Muscle layer of duodenum (tissue), 2 donors: ENCODE measurements around the gene PRLR.

Experiments
- H3K27ac ChIP-seq: one replicate; pipeline ENCODE4 v1.7.0; 2013; ENCODE audit warnings: mild to moderate bottlenecking, low read length
- H3K27me3 ChIP-seq: one replicate; pipeline ENCODE4 v1.7.0; 2013; ENCODE audit warnings: low read depth, mild to moderate bottlenecking, control low read depth, low read length
- H3K36me3 ChIP-seq, 2 donors: one replicate each; pipeline ENCODE4 v1.7.0; 2013; ENCODE audit warnings: low read length in 2 of 2, control low read depth in 1 of 2, mild to moderate bottlenecking in 1 of 2; ENCODE audit not compliant: insufficient read depth in 2 of 2, control insufficient read depth in 1 of 2
- H3K4me1 ChIP-seq, 2 donors: one replicate each; pipeline ENCODE4 v1.7.0; 2013; ENCODE audit warnings: low read length in 2 of 2, mild to moderate bottlenecking in 2 of 2, control low read depth in 1 of 2, moderate library complexity in 1 of 2; ENCODE audit not compliant: insufficient read depth in 2 of 2, control insufficient read depth in 1 of 2
- H3K4me3 ChIP-seq, 2 donors: one replicate each; pipeline ENCODE4 v1.7.0; 2013; ENCODE audit warnings: low read length in 2 of 2, low read depth in 1 of 2, mild to moderate bottlenecking in 1 of 2
- H3K9me3 ChIP-seq, 2 donors: one replicate each; pipeline ENCODE4 v1.7.0; 2013; ENCODE audit warnings: low read length in 2 of 2, control low read depth in 1 of 2, mild to moderate bottlenecking in 1 of 2; ENCODE audit not compliant: control insufficient read depth in 1 of 2
- donor health status: healthy.

The PRLR gene

GRCh38 chr5:35230038-35230611 lies at the start of gene PRLR:
TSS of gene PRLR (minus strand) at chr5:35230487. CDS start at chr5:35089620, 140,867 bp downstream.
- Histone ChIP-seq H3K27ac (peak within 1 kb of the TSS; percentile 75), H3K27me3 (no peaks in the 10 kb centered on the region), H3K9me3 (no peaks in the 10 kb centered on the region)

GRCh38 chr5:35274839-35275509 lies 44.7 kb upstream of the PRLR start:
- Histone ChIP-seq H3K9me3 (no peaks in the 10 kb centered on the region), H3K27me3 (no peaks in the 10 kb centered on the region), H3K36me3 (no peaks in the 10 kb centered on the region), H3K4me1 (no peaks in the 10 kb centered on the region), H3K4me3 (no peak overlapping the region), H3K27ac (no peak overlapping the region)

More at GRCh38 chr5:35230038-35230611, at the start of gene PRLR:
- Histone ChIP-seq H3K36me3 (no peaks in the 10 kb centered on the region), H3K4me3 (peak within 1 kb of the TSS; percentile 61 to 70), H3K4me1 (peaks cover 0 to 18% of the 10 kb centered on the region in 2 donors)

GRCh38 chr5:35269006-35269405 lies 38.7 kb upstream of the PRLR start:
- Histone ChIP-seq H3K27ac (no peak overlapping the region), H3K4me1 (no peaks in the 10 kb centered on the region), H3K27me3 (no peaks in the 10 kb centered on the region), H3K9me3 (no peaks in the 10 kb centered on the region), H3K36me3 (no peaks in the 10 kb centered on the region), H3K4me3 (no peak overlapping the region)

GRCh38 chr5:35266276-35266675 lies 36.0 kb upstream of the PRLR start:
- Histone ChIP-seq H3K27ac (no peak overlapping the region), H3K4me3 (no peak overlapping the region), H3K9me3 (peaks cover 0 to 2% of the 10 kb centered on the region in 2 donors), H3K36me3 (no peaks in the 10 kb centered on the region), H3K4me1 (no peaks in the 10 kb centered on the region), H3K27me3 (no peaks in the 10 kb centered on the region)

GRCh38 chr5:35264509-35264908 lies 34.2 kb upstream of the PRLR start:
- peaks cover 0 to 3% of the 10 kb centered on the region in 2 donors for H3K9me3 ChIP-seq
- H3K27ac ChIP-seq: no peak overlapping the region
- no peaks in the 10 kb centered on the region for H3K36me3 ChIP-seq
- H3K4me1 ChIP-seq: no peaks in the 10 kb centered on the region
- no peak overlapping the region for H3K4me3 ChIP-seq
- H3K27me3 ChIP-seq: no peaks in the 10 kb centered on the region

GRCh38 chr5:35263266-35263877 lies 33.1 kb upstream of the PRLR start:
- Histone ChIP-seq H3K9me3 (peaks cover 0 to 3% of the 10 kb centered on the region in 2 donors), H3K4me1 (no peaks in the 10 kb centered on the region), H3K36me3 (no peaks in the 10 kb centered on the region), H3K27me3 (no peaks in the 10 kb centered on the region), H3K4me3 (no peak overlapping the region), H3K27ac (no peak overlapping the region)

GRCh38 chr5:35253582-35253981 lies 23.3 kb upstream of the PRLR start:
- Histone ChIP-seq H3K36me3 (no peaks in the 10 kb centered on the region), H3K27me3 (no peaks in the 10 kb centered on the region), H3K9me3 (peaks cover 0 to 11% of the 10 kb centered on the region in 2 donors), H3K4me1 (no peaks in the 10 kb centered on the region), H3K4me3 (no peak overlapping the region), H3K27ac (no peak overlapping the region)

GRCh38 chr5:35252963-35253362 lies 22.7 kb upstream of the PRLR start:
- Histone ChIP-seq H3K4me1 (no peaks in the 10 kb centered on the region), H3K27ac (no peak overlapping the region), H3K4me3 (no peak overlapping the region), H3K9me3 (peaks cover 0 to 11% of the 10 kb centered on the region in 2 donors), H3K27me3 (no peaks in the 10 kb centered on the region), H3K36me3 (no peaks in the 10 kb centered on the region)

GRCh38 chr5:35248843-35249780 lies 18.8 kb upstream of the PRLR start:
- Histone ChIP-seq H3K4me3 (peak overlapping the region; percentile 12 to 46), H3K36me3 (no peaks in the 10 kb centered on the region), H3K27ac (no peak overlapping the region), H3K9me3 (peaks cover 0 to 11% of the 10 kb centered on the region in 2 donors), H3K4me1 (no peaks in the 10 kb centered on the region), H3K27me3 (no peaks in the 10 kb centered on the region)

GRCh38 chr5:35247648-35248034 lies 17.4 kb upstream of the PRLR start:
- Histone ChIP-seq H3K36me3 (no peaks in the 10 kb centered on the region), H3K9me3 (no peaks in the 10 kb centered on the region), H3K27me3 (no peaks in the 10 kb centered on the region), H3K4me3 (no peak overlapping the region), H3K4me1 (no peaks in the 10 kb centered on the region), H3K27ac (peak overlapping the region; percentile 55)
